ENCODE results near the gene LIMA1.

- no peak for TF ChIP-seq TCF7 (IDR thresholded peaks at IDR 0.05; ENCODE audit: borderline replicate concordance)
- no peak for TF ChIP-seq CTCF (IDR thresholded peaks at IDR 0.05 in 2 of 3, conservative IDR thresholded peaks at IDR 0.05 in 1 of 3; ENCODE audit: insufficient read depth in 2 of 3, low read depth in 1 of 3, low read length in 3 of 3)
- no peak for TF ChIP-seq GATA2 (CRISPR knock-in tag; IDR thresholded peaks at IDR 0.05)
- no peak for TF ChIP-seq POLR2A (conservative IDR thresholded peaks at IDR 0.05)
- no peak for TF ChIP-seq NFYB (IDR thresholded peaks at IDR 0.05; ENCODE audit: extremely low read depth, insufficient read length)
- TF ChIP-seq TBP (optimal IDR thresholded peaks at IDR 0.05; ENCODE audit: low read depth, low read length), result no peak
- TF ChIP-seq ZNF609 (CRISPR knock-in tag; IDR thresholded peaks at IDR 0.05; ENCODE audit: borderline replicate concordance), result no peak
- TF ChIP-seq NRF1 (conservative IDR thresholded peaks at IDR 0.05 in 1 of 2, IDR thresholded peaks at IDR 0.05 in 1 of 2), result no peak
- TF ChIP-seq ZFP1 (CRISPR knock-in tag; IDR thresholded peaks at IDR 0.05), result no peak
- TF ChIP-seq NR2F6 (CRISPR knock-in tag; IDR thresholded peaks at IDR 0.05), result no peak
- no peak for TF ChIP-seq ATF2 (CRISPR knock-in tag; IDR thresholded peaks at IDR 0.05)
- TF ChIP-seq MTA3 (IDR thresholded peaks at IDR 0.05; ENCODE audit: borderline replicate concordance), result no peak
- TF ChIP-seq UBTF (IDR thresholded peaks at IDR 0.05; ENCODE audit: borderline replicate concordance in 1 of 2, low read depth in 2 of 2, low read length in 2 of 2), result no peak
Observed at GRCh38 chr12:50147281-50147680, 136.0 kb downstream of the LIMA1 start.
